ENCODE data around the gene DHRS13. TPM values are rescaled to one million over a fixed set of nuclear protein-coding genes. Genes with fewer than 3 reads are reported as not detected.
"Not testable (repeated sequence)": the region's sequence is repeated elsewhere in the genome, so short reads cannot be mapped to it uniquely, and the experiment has no call there.

The DHRS13 gene
- total RNA-seq, 2 experiments from 2014 or later = 23.3 to 29.5 TPM

DNA sequence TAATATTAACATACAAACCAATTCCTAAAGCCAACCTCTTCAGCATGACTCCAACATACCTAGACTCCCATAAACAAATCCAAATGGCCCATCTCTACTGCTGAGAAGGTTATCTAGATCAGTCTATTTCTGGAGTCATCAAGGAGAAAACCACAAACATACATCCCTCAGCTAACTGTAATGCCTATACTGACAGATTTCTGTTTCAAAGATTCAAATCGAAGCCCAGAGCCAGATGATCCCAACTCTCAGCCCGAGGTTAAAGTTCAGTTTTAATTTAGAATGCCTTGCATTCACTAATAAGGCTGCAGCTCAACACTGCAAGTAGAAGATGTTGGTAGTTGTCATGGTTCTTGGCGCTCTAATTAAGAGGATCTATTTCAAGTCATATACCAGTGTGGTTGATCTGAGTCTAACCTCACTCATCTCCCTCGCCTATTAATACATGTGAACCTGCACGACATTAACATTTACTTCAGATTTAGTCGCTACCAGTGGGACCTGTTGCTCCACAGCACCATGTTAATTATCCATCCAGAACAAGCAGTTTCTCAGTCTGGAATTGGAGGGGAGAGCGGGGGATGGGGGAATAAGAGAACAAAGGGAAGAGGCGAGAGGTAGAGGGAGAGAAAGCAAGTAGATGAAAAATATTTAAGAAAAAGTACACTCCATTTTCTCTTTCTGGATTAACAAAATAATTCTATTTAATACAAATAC is 33.0 kb upstream of the DHRS13 start:
- Mint-ChIP-seq H3K4me1 (peaks cover 70% of the 10 kb centered on the region), H3K9me3 (ENCODE audit: low read depth) (no peaks in the 10 kb centered on the region), H3K36me3 (ENCODE audit: low read depth) (peaks cover 31% of the 10 kb centered on the region), H3K27me3 (no peaks in the 10 kb centered on the region), H3K4me3 (no peak overlapping the region), H3K27ac (peak overlapping the region; percentile 58)
- no peak for ATAC-seq
- ChIA-PET POLR2A (no interaction called here), CTCF (interaction anchor here (0.7 to 4.6 kb wide), 7 partner anchors 9 to 237 kb away, joined by 3 to 20 read pairs (median 3); no protein-coding TSS in a partner anchor)
- no peak for DNase-seq
- intact Hi-C loops (cut with DNase I, micrococcal nuclease) = no loop called here

DNA sequence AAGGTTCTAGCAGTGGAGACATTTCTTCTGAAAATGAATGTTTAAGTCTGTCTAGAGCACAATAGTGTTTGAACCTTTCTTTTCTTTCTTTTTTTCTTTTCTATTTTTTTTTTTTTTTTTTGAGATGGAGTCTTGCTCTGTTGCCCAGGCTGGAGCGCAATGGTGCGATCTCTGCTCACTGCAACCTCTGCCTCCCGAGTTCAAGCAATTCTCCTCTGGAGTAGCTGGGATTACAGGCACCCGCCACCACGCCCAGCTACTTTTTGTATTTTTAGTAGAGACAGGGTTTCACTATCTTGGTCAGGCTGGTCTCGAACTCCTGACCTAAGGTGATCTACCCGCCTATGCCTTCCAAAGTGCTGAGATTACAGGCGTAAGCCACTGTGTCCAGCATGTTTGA is 31.6 kb upstream of the DHRS13 start:
- intact Hi-C loops (cut with DNase I, micrococcal nuclease); H3K27ac Mint-ChIP-seq; DNase-seq; H3K9me3 Mint-ChIP-seq (ENCODE audit: low read depth); ATAC-seq; H3K4me3 Mint-ChIP-seq; H3K27me3 Mint-ChIP-seq; POLR2A ChIA-PET: not testable (repeated sequence)
- Mint-ChIP-seq H3K4me1 (peaks cover 64% of the 10 kb centered on the region), H3K36me3 (ENCODE audit: low read depth) (peaks cover 43% of the 10 kb centered on the region)
- CTCF ChIA-PET = interaction anchor here (0.7 to 4.6 kb wide), 8 partner anchors 9 to 208 kb away, joined by 3 to 20 read pairs (median 4); partner anchors contain the start of gene TLCD1

DNA sequence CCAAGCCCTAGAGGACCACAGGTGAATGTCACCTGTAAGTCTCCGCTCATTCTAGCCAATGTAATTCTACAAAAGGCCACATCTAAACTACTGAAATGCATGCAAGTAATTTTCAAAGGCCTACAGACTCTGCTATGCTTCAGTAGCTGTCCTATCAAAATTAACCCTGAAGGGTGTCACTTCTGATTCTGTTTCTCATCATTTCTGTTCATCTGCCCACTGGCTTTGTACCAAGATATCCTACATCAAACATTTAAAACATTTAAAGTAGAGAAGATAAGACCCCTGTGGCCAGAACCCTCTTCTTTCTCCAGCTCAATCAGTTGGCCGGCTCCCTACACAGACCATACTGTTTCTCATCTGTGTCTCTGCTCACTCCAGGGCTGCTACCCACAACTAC is 26.9 kb upstream of the DHRS13 start:
- peaks cover 67% of the 10 kb centered on the region for H3K36me3 Mint-ChIP-seq (ENCODE audit: low read depth)
- ChIA-PET POLR2A (interaction anchor here (0.7 kb wide), 1 partner anchor 168 kb away, joined by 3 read pairs; no protein-coding TSS in a partner anchor), CTCF (interaction anchor here (0.6 to 2.5 kb wide), 9 partner anchors 10 to 203 kb away, joined by 3 to 15 read pairs (median 6); no protein-coding TSS in a partner anchor)
- H3K27ac Mint-ChIP-seq = peak overlapping the region; percentile 60
- no peak overlapping the region for H3K4me3 Mint-ChIP-seq
- ATAC-seq = no peak
- no peaks in the 10 kb centered on the region for H3K27me3 Mint-ChIP-seq
- intact Hi-C loops (cut with DNase I, micrococcal nuclease) = no loop called here
- H3K4me1 Mint-ChIP-seq = peaks cover 62% of the 10 kb centered on the region
- no peak for DNase-seq
- H3K9me3 Mint-ChIP-seq (ENCODE audit: low read depth) = peaks cover 13% of the 10 kb centered on the region

DNA sequence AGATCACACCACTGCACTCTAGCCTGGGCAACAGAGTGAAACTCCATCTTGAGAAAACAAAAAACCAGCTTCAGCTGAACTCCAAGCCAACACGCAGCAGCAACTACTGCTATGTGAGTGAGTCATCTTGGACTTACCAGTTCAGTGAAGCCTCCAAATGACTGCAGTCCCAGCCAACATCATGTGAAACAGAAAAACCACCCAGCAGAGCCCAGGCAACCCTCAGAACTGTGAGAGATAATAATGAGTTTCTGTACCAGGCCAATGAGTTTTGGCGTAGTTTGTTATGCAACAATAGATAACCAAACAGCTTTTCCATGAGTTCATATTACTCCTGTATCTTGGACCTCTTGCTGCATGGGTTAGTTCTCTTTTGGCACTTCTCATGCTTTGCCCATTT is 25.2 kb upstream of the DHRS13 start:
- Mint-ChIP-seq H3K4me3 (no peak overlapping the region), H3K36me3 (ENCODE audit: low read depth) (peaks cover 76% of the 10 kb centered on the region), H3K27ac (peak overlapping the region; percentile 76), H3K9me3 (ENCODE audit: low read depth) (peaks cover 13% of the 10 kb centered on the region), H3K4me1 (peaks cover 65% of the 10 kb centered on the region), H3K27me3 (no peaks in the 10 kb centered on the region)
- ATAC-seq = peak; percentile 84
- CTCF ChIA-PET = interaction anchor here (1.2 to 3.2 kb wide), 7 partner anchors 11 to 201 kb away, joined by 4 to 28 read pairs (median 11); no protein-coding TSS in a partner anchor
- POLR2A ChIA-PET = interaction anchor here (0.7 to 2.3 kb wide), 3 partner anchors 16 to 24 kb away, joined by 3 to 5 read pairs (median 3); partner anchors contain the start of gene PHF12
- intact Hi-C loops (cut with DNase I, micrococcal nuclease) = no loop called here
- DNase-seq = peak; percentile 66

DNA sequence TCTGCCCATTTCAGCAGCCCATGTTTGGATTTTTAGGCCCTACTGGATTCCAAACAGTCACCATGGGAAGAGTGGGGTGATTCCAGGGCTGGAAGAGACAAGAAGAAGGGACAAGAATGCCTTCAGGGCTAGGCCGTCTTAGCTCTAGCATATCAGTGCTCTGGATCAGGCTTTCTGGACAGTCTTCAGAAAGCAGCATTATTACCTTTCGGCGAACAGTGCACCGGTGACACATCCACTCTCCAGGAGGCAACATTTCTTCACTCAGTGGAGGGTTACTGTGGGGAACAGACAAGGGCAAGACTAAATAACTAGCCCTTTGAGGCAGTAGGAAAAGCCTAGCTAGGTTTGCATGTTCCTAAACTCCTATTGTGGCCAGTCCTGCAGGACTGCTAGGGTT is 23.9 kb upstream of the DHRS13 start:
- intact Hi-C loops (cut with DNase I, micrococcal nuclease) = loop anchor here (1.0 to 2.0 kb wide), 7 partner anchors 10 to 114 kb away; no protein-coding TSS in a partner anchor
- H3K27ac Mint-ChIP-seq = peak overlapping the region; percentile 88
- POLR2A ChIA-PET = interaction anchor here (0.5 to 2.3 kb wide), 3 partner anchors 18 to 204 kb away, joined by 4 to 11 read pairs (median 5); partner anchors contain the start of gene PHF12
- H3K9me3 Mint-ChIP-seq (ENCODE audit: low read depth) = peaks cover 13% of the 10 kb centered on the region
- no peaks in the 10 kb centered on the region for H3K27me3 Mint-ChIP-seq
- peaks cover 79% of the 10 kb centered on the region for H3K36me3 Mint-ChIP-seq (ENCODE audit: low read depth)
- CTCF ChIA-PET = interaction anchor here (0.5 to 3.2 kb wide), 14 partner anchors 10 to 665 kb away, joined by 3 to 28 read pairs (median 6); partner anchors contain the start of genes FAM222B and PHF12
- peaks cover 60% of the 10 kb centered on the region for H3K4me1 Mint-ChIP-seq
- no peak for DNase-seq
- no peak for ATAC-seq
- H3K4me3 Mint-ChIP-seq = no peak overlapping the region

DNA sequence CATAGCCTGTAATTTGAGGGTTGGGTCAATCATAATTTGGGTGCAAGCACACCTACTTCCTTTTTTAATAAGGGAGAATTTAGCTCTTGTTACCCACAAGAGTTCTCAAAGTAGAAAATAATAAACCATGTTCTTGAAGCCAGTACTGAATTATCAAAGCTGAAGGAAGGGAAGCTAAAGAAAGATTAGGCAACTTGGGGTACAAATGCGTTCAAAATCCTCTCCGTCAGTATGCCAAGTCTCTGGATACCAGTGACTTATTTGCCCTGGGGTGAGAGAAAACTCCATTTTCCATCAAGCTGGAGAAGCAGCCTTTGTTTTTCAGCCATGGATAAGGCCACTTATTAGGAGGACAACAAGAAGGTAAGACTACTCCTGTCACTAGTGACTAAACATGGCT is 23.5 kb upstream of the DHRS13 start:
- peak overlapping the region; percentile 36 for H3K4me3 Mint-ChIP-seq
- ChIA-PET POLR2A (interaction anchor here (0.5 to 2.3 kb wide), 4 partner anchors 18 to 204 kb away, joined by 3 to 11 read pairs (median 4); partner anchors contain the start of gene PHF12), CTCF (interaction anchor here (0.5 to 3.2 kb wide), 16 partner anchors 10 to 665 kb away, joined by 3 to 28 read pairs (median 6); partner anchors contain the start of genes FAM222B, FLOT2 and PHF12)
- peaks cover 79% of the 10 kb centered on the region for H3K36me3 Mint-ChIP-seq (ENCODE audit: low read depth)
- intact Hi-C loops (cut with DNase I, micrococcal nuclease) = loop anchor here (1.0 to 2.0 kb wide), 7 partner anchors 10 to 114 kb away; no protein-coding TSS in a partner anchor
- H3K27ac Mint-ChIP-seq = peak overlapping the region; percentile 88
- H3K9me3 Mint-ChIP-seq (ENCODE audit: low read depth) = peaks cover 13% of the 10 kb centered on the region
- ATAC-seq (no peak), DNase-seq (no peak)
- peaks cover 59% of the 10 kb centered on the region for H3K4me1 Mint-ChIP-seq
- H3K27me3 Mint-ChIP-seq = no peaks in the 10 kb centered on the region

DNA sequence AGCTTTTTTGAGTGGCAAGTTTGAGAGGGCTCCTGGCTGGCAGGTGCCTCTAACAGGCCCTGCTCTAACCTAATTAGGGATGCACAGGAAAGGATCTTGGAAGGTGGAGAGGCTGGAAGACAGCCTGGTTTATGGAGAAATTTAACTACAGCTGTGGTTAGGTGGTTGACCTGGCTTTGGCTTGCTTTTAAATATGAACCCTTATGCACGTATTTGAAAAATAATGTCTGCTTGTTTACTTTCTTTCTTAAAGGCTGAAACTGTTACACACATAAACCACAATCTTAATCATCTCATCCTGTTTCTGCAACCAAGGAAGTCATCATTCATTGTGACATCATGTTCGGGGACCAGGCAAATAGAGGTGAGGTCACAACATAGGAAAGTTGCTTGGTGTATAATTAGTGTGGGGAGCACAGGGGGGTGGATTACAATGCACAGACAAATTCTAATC is 23.1 kb upstream of the DHRS13 start:
- Mint-ChIP-seq H3K9me3 (ENCODE audit: low read depth) (peaks cover 13% of the 10 kb centered on the region), H3K36me3 (ENCODE audit: low read depth) (peaks cover 82% of the 10 kb centered on the region), H3K4me1 (peaks cover 59% of the 10 kb centered on the region), H3K4me3 (peak overlapping the region; percentile 36), H3K27ac (peak overlapping the region; percentile 88), H3K27me3 (no peaks in the 10 kb centered on the region)
- peak; percentile 84 for ATAC-seq
- intact Hi-C loops (cut with DNase I, micrococcal nuclease) = loop anchor here (1.0 to 2.0 kb wide), 7 partner anchors 10 to 114 kb away; no protein-coding TSS in a partner anchor
- ChIA-PET POLR2A (interaction anchor here (1.0 to 2.3 kb wide), 2 partner anchors 23 to 26 kb away, joined by 3 to 5 read pairs; partner anchors contain the start of gene PHF12), CTCF (interaction anchor here (0.6 to 3.2 kb wide), 18 partner anchors 8 to 445 kb away, joined by 3 to 28 read pairs (median 5); partner anchors contain the start of genes FAM222B, FLOT2 and PHF12)
- DNase-seq = peak; percentile 51

DNA sequence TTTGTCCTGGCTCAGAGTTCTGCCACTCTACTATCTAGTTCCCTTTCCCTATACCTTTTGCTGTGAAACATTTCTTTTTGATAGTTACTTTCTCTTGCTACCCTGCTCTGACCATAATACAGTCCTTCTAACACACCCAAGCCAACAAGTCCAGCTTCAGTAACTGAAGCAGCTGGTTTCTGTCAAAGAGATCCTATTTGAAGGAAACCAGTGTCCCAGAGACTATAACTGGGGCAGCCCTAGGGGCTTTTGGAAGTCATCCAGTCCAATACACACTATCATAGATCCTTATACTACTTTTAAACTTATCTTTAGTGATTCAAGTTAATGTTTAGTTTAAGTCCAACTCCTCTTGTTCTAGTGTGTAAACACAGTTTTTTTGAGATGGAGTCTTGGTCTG is 17.3 kb upstream of the DHRS13 start:
- no peak for DNase-seq
- Mint-ChIP-seq H3K27ac (peak overlapping the region; percentile 5), H3K27me3 (no peaks in the 10 kb centered on the region), H3K9me3 (ENCODE audit: low read depth) (peaks cover 3% of the 10 kb centered on the region), H3K4me1 (peaks cover 22% of the 10 kb centered on the region), H3K36me3 (ENCODE audit: low read depth) (peaks cover 80% of the 10 kb centered on the region), H3K4me3 (no peak overlapping the region)
- ChIA-PET POLR2A (no interaction called here), CTCF (interaction anchor here (1.9 to 5.7 kb wide), 2 partner anchors 14 to 156 kb away, joined by 7 to 25 read pairs; no protein-coding TSS in a partner anchor)
- ATAC-seq = no peak
- intact Hi-C loops (cut with DNase I, micrococcal nuclease) = no loop called here

DNA sequence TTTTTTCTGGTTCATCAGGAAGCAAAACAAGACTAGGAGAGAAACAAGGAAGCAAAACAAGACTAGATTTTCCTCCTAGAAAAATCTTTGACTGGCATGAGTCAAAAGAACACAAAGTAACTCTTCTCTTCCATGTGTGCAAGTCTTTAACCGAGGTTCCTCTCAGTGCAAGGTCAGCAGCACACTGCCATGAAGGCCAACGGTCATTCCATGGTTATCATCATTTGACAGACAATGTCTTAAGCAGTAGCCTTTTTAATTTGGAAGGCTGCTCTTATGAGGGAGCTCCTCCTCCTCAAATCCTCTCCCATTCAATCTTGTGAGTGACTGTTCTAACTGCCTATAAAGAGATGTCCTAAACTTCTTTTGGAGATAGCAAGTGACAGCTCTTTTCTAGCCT is 15.4 kb upstream of the DHRS13 start:
- intact Hi-C loops (cut with DNase I, micrococcal nuclease) = no loop called here
- H3K36me3 Mint-ChIP-seq (ENCODE audit: low read depth) = peaks cover 78% of the 10 kb centered on the region

DNA sequence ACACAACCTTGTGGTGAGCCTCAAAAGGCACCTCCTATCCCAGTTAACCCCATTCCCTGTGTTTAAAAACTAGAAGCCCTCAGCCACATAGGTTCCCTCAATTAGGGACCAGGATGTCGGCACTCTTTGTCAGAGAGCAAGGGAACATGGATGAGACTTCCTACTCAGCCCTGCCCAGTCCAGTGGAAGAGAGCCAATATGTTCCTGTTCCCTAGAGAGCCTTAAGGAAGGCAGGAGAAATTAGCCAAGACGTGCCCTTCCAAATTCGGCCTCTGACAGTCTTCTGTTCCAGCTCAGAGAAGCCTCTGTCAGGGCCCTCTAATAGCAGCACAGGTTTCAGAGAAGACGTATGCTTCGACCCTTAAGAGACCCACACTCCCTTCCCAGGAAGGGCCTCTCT is 14.6 kb upstream of the DHRS13 start:
- H3K36me3 Mint-ChIP-seq (ENCODE audit: low read depth) = peaks cover 78% of the 10 kb centered on the region
- H3K4me3 Mint-ChIP-seq = no peak overlapping the region
- no peak for DNase-seq
- peaks cover 9% of the 10 kb centered on the region for H3K9me3 Mint-ChIP-seq (ENCODE audit: low read depth)
- intact Hi-C loops (cut with DNase I, micrococcal nuclease) = no loop called here
- ChIA-PET POLR2A (no interaction called here), CTCF (interaction anchor here (0.6 to 5.7 kb wide), 11 partner anchors 8 to 178 kb away, joined by 3 to 28 read pairs (median 3); no protein-coding TSS in a partner anchor)
- H3K27ac Mint-ChIP-seq = no peak overlapping the region
- no peak for ATAC-seq
- peaks cover 14% of the 10 kb centered on the region for H3K4me1 Mint-ChIP-seq
- no peaks in the 10 kb centered on the region for H3K27me3 Mint-ChIP-seq

More for the DNA sequence above, 15.4 kb upstream of the DHRS13 start:
- H3K9me3 Mint-ChIP-seq (ENCODE audit: low read depth) = peaks cover 9% of the 10 kb centered on the region
- ChIA-PET POLR2A (no interaction called here), CTCF (interaction anchor here (0.7 to 5.7 kb wide), 14 partner anchors 8 to 192 kb away, joined by 3 to 28 read pairs (median 4); partner anchors contain the start of gene NEK8)
- H3K4me3 Mint-ChIP-seq = no peak overlapping the region
- no peaks in the 10 kb centered on the region for H3K27me3 Mint-ChIP-seq
- peaks cover 17% of the 10 kb centered on the region for H3K4me1 Mint-ChIP-seq
- ATAC-seq (no peak), DNase-seq (no peak)
- no peak overlapping the region for H3K27ac Mint-ChIP-seq

DNA sequence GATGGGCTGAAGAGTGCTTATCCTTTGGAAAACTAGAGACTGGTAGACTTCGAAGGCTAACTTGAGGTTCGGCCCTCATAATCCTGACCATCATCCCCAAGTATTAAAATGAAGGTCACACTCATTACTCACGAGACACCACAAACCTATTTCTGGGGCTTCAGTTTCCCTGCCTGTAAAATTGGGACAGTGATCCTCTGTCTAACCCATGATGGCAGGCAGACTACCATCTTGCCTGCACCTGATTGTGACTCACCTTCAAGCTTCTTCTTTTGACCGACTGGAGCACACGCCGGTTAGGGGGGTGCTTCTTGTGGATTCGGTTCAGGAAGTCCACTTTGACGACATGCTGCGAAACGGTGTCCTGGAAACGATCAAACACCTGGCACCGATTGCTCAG is 14.2 kb upstream of the DHRS13 start:
- peaks cover 14% of the 10 kb centered on the region for H3K4me1 Mint-ChIP-seq
- H3K27me3 Mint-ChIP-seq = no peaks in the 10 kb centered on the region
- peaks cover 82% of the 10 kb centered on the region for H3K36me3 Mint-ChIP-seq (ENCODE audit: low read depth)
- no peak for ATAC-seq
- peaks cover 9% of the 10 kb centered on the region for H3K9me3 Mint-ChIP-seq (ENCODE audit: low read depth)
- POLR2A ChIA-PET = no interaction called here
- H3K4me3 Mint-ChIP-seq = no peak overlapping the region
- intact Hi-C loops (cut with DNase I, micrococcal nuclease) = no loop called here
- no peak overlapping the region for H3K27ac Mint-ChIP-seq
- CTCF ChIA-PET = interaction anchor here (0.6 to 5.7 kb wide), 15 partner anchors 9 to 190 kb away, joined by 3 to 28 read pairs (median 5); partner anchors contain the start of gene TLCD1
- no peak for DNase-seq

Measured in activated CD4-positive, alpha-beta T cell treated with anti-CD3 and anti-CD28 coated beads for 36 hours (primary cell).